HUDEP-2 (cell line): ENCODE data around the gene OR56A1.
"Not testable (repeated sequence)": the region's sequence is repeated elsewhere in the genome, so short reads cannot be mapped to it uniquely, and the experiment has no call there.

Source experiments
- DNase-seq, 76 experiments: peaks; one replicate each; lab custom pipeline; 2025; ENCODE audit not compliant: unreplicated experiment in 76 of 76; lab: John Stamatoyannopoulos, UW

Gene OR56A1

GRCh38 chr11:6030708-6031405 is at the start of gene OR56A1:
TSS of gene OR56A1 (minus strand) at chr11:6030758. CDS start at chr11:6027692, 3,066 bp downstream.
- no peak for DNase-seq

DNA sequence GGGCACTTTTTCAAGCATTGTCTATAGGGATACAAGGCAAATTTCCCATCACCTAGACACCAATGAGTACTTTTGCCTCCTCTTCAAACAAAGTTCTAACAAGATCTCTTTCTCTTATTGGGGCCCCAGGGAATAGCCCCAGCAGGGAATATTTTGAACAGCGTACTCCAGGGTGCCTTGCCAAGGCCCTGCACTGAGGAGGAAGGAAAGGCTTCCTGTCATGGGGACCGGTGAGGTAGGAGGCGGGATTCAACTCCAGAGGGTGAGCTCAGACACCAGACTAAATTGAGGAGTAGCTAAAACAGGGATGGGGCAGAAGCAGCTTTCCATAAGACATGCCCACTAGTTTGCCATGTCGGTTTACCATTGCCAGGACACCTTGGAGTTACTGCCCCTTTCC is 48.9 kb upstream of the OR56A1 start:
- no peak for DNase-seq

- DNase-seq = no peak
Measured at GRCh38 chr11:6077723-6078122, 47.2 kb upstream of the OR56A1 start.

- not testable (repeated sequence) for DNase-seq
Measured at GRCh38 chr11:6076443-6076842, 45.9 kb upstream of the OR56A1 start.

DNA sequence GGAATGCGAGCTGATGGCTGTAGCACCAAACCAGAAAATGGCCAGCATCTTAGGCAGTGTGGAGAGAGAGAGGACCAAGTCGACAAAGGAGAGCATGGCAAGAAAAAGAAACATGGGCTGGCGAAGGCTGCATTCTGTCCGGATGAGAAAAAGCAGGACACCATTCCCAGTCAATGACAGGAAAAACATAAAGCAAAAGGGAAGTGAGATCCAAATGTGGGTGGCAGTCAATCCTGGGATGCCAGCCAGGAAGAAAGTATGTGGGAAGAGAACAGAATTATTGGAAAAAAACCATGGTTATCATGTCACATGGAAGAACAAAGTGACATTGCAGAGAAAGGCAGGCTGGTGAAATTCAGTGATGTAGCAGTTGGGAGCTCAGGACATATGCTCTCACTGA is 36.9 kb upstream of the OR56A1 start:
- DNase-seq = no peak

GRCh38 chr11:6062691-6063358 is 32.3 kb upstream of the OR56A1 start:
- no peak for DNase-seq

GRCh38 chr11:6061475-6061874 is 30.9 kb upstream of the OR56A1 start:
- no peak for DNase-seq

DNA sequence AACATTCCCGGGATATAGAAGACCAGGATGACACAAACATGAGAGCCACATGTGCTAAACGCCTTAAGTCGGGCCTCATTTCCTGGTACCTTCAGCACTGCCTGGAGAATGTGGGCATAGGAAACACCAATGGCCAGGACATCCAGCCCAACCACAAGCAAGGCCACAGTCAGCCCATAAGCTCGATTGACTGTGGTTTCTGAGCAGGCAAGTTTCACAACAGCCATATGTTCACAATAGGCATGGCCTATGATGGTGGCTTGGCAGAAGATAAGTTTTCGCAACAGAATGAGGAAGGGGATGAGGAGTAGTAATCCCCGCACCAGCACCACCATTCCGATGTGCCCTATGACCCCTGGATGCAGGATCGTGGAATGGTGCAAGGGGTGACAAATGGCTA is 26.9 kb upstream of the OR56A1 start:
- no peak for DNase-seq

- DNase-seq = no peak
Measured at GRCh38 chr11:6055569-6055968, 25.0 kb upstream of the OR56A1 start.

DNA sequence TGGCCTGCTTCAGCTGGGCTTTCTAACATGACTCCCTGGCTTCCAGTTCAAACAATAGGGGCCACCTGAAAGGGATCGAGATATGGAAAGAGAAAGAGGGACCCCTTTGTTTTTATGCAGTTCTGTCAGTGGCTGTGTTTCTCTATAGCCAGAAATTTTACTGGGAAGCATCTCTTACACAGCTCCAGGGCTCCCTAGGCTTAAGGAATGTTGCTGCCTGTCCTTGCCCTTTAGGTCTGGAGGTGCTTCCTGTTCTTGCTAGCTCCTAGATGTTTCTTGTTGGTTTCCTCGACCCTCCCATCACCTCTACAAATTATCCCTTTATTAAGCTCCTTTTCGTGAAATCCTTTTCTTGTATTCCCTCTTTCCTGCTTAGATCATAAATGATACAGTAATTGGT is 21.8 kb upstream of the OR56A1 start:
- DNase-seq = no peak

DNA sequence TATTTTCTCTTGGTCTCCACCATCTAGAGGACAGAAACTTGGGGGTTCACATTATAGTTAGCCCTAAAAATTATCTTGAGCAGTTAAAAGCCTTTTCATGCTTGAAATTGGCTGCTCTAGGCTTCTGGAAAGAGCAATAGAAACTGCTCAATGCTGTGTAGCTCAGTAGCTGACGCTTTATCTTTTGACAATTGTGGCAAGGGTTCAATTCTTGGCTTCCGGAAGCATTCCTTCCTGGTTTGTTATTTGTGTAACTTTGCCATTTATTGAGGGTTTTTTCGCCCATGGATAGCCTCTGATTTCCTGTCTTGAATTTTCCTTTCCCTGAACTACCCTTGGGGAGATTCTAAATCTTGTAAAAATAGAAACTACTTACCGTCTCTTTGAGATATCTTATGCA is 10.3 kb upstream of the OR56A1 start:
- DNase-seq = no peak

GRCh38 chr11:6027501-6027900 is 3.1 kb downstream of the OR56A1 start:
- no peak for DNase-seq

DNA sequence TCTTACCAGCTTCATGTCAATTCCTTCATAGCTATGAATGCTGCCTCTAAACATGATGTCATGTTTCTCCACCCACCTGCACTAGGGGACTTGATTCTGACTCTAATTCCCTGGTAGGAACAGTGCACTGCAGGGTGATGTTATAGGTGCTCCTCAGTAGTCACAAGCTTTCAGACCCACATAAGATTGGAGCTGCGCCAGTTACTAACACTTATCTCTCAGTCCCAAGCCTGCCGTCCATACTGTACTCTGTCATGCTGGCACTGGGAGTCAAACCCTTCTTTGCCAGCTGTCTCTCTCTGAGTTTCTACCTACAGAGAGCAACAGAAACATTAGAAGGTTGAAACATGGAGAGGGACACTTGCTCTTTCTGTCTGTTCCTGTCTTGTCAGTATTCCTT is 5.5 kb downstream of the OR56A1 start:
- DNase-seq = peak in 64 of 76 experiments; percentile 1 to 71 (median 24)

GRCh38 chr11:6022956-6023355 is 7.6 kb downstream of the OR56A1 start:
- DNase-seq = peak in 16 of 76 experiments; percentile 1 to 34 (median 18)

DNA sequence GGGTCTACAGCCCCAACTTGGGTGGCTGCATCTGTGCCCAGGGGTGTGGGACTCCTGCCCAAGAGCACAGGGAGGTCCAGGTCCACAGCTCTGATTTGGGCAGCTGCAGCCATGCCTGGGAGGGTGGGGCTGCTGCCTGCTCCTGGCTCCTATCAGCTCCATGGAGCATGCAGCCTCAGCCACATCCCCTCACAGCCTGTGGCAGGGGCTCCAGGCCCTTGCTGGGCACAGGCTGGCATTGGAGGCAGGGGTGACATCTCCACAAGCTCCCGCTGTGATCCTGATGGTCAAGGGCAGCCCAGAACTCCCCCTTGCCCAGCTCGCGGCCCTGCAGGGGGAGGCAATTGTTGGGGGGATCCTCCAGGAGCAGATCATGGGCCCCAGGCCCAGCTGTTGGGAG is 17.5 kb downstream of the OR56A1 start:
- DNase-seq = no peak

DNA sequence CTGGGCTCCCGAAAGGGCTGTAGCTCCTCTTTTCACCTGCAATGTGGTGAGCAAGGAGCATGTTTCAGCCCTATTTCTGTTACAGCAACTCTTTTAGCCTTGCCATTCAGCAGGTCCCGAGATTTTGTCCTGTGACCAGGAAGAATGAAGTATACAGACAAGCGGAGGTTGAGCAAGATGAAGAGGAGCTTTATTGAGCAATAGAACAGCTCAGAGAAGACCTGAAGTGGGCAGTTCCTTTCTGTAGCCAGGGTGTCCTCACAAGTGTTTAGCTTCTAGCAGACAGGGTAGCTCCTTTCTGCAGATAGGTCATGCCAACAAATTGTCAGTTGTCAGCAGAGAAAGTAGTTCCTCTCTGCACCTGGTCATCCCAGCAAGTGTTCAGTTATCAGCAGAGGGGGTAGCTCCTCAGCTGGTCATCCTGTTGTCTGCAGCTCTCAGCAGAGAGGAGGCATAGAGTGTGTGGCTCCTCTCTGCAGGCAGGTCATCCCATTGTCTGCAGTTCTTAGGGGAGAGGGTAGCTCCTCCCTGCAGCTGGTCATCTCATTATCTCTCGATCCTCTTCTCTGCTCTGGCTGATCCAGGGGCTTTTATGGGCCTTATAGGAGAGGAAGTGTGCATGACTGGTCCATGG is 18.4 kb downstream of the OR56A1 start:
- DNase-seq = no peak

GRCh38 chr11:6006846-6007245 is 23.7 kb downstream of the OR56A1 start, which contains the start of gene OR56A4:
TSS of gene OR56A4 (minus strand) at chr11:6006946. CDS start at chr11:6002992, 3,954 bp downstream.
- DNase-seq = no peak

DNA sequence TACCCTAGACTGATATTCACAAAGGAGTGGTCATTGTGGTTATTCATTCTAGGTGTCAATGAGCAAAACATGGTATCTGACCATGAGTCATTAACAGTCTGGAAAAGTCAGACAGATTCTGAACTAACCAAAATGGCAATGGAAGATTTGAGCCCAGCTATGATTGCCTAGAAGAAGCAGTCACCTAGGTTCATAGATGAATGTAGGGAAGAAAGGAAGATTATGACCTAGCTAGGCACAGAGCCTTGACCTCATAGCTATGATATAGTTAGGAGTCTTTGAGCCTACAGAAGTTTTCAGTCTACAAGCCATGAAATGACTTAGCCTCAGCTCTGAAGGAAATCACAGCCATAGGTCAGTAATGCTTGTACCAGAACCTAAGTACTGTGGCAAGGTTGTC is 24.2 kb downstream of the OR56A1 start:
- DNase-seq = no peak

DNA sequence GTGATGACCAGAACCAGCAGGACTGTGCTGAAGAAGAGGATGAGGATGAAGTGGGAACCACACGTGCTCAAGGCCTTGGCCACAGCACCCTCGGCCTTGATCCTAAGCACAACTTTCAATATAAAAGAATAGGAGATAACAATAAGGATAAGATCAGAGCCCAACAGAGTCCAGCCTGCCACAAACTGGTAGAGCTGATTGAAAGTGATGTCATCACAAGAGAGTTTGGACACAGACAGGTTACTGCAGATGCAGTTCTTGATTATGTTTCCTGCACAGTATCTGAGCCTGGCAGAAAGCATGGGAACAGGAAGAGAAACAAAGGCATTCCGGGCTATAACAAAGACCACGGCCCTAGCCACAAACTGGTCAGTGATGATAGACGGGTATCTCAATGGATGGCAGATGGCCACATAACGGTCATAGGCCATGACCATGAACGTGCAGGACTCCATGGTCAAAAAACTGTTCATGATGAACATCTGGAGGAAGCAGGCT is 28.3 kb downstream of the OR56A1 start:
- no peak for DNase-seq

GRCh38 chr11:5994791-5995190 is 35.8 kb downstream of the OR56A1 start:
- no peak for DNase-seq

DNA sequence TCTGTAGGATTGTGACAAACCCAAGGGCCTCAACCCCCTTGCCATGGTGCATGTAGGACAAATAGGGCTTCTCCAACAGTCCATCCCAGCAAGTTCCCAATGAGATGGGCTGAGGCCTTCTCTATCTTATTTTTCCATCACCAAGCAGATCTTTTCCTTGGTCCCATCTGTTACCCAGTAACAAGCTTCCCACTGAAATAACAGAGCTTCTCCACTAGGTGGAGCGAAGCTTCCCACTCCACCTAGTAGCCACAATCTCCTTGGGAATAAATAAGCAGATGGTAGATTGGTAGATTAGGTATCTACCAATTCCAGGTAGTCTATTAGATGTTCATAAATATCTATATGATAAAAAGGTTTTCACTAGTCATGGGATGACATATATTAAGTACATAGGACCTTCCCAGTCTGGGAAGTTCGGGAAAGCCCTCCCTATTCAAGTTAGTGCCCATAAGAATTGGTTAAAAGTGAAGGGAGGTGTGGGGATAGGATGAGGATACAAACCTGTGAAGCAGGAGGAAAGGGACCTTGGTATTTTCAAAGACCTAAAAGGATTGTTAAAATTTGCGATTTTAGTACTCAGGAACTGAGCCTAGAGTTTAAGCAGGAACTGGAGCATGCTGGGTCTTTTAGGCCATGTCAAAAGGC is 37.8 kb downstream of the OR56A1 start:
- peak in 2 of 76 experiments; percentile 1 for DNase-seq
